Ishikawa (cell line): ENCODE results near the gene CDH24.

ENCODE experiments used
- CEBPB ChIP-seq: IDR thresholded peaks from 2 replicates; pipeline ENCODE4 v1.6.1; 2012
- CREB1 ChIP-seq: IDR thresholded peaks from 2 replicates; pipeline ENCODE4 v1.6.1; 2012; ENCODE audit warnings: low read depth
- EGR1 ChIP-seq: IDR thresholded peaks from 2 replicates; pipeline ENCODE4 v1.6.1; 2012
- EP300 ChIP-seq: IDR thresholded peaks from 2 replicates; pipeline ENCODE4 v1.6.1; 2012; ENCODE audit warnings: borderline replicate concordance
- FOXM1 ChIP-seq: IDR thresholded peaks from 2 replicates; pipeline ENCODE4 v1.6.1; 2012; ENCODE audit warnings: low read depth, borderline replicate concordance
- NFIC ChIP-seq: IDR thresholded peaks from 2 replicates; pipeline ENCODE4 v1.6.1; 2012
- RAD21 ChIP-seq: IDR thresholded peaks from 2 replicates; pipeline ENCODE4 v1.6.1; 2012; ENCODE audit warnings: low read depth
- TAF1 ChIP-seq: IDR thresholded peaks from 2 replicates; pipeline ENCODE4 v1.6.1; 2012; ENCODE audit warnings: low read depth, mild to moderate bottlenecking
- TCF12 ChIP-seq: IDR thresholded peaks from 2 replicates; pipeline ENCODE4 v1.6.1; 2012; ENCODE audit warnings: low read depth
- TEAD4 ChIP-seq: IDR thresholded peaks from 2 replicates; pipeline ENCODE4 v1.6.1; 2012
- YY1 ChIP-seq: IDR thresholded peaks from 2 replicates; pipeline ENCODE4 v1.6.1; 2012; ENCODE audit warnings: low read depth
- ZBTB7A ChIP-seq: IDR thresholded peaks from 2 replicates; pipeline ENCODE4 v1.6.1; 2012; ENCODE audit warnings: low read depth
- TF ChIP-seq, protein P1 (sequence below): IDR thresholded peaks from 2 replicates; pipeline ENCODE4 v1.6.1; 2012
- TF ChIP-seq, protein P2 (sequence below): IDR thresholded peaks from 2 replicates; pipeline ENCODE4 v1.6.1; 2012; ENCODE audit warnings: low read depth, mild to moderate bottlenecking
- TF ChIP-seq, protein P3 (sequence below): IDR thresholded peaks from 2 replicates; pipeline ENCODE4 v1.6.1; 2012

CDH24 gene

DNA sequence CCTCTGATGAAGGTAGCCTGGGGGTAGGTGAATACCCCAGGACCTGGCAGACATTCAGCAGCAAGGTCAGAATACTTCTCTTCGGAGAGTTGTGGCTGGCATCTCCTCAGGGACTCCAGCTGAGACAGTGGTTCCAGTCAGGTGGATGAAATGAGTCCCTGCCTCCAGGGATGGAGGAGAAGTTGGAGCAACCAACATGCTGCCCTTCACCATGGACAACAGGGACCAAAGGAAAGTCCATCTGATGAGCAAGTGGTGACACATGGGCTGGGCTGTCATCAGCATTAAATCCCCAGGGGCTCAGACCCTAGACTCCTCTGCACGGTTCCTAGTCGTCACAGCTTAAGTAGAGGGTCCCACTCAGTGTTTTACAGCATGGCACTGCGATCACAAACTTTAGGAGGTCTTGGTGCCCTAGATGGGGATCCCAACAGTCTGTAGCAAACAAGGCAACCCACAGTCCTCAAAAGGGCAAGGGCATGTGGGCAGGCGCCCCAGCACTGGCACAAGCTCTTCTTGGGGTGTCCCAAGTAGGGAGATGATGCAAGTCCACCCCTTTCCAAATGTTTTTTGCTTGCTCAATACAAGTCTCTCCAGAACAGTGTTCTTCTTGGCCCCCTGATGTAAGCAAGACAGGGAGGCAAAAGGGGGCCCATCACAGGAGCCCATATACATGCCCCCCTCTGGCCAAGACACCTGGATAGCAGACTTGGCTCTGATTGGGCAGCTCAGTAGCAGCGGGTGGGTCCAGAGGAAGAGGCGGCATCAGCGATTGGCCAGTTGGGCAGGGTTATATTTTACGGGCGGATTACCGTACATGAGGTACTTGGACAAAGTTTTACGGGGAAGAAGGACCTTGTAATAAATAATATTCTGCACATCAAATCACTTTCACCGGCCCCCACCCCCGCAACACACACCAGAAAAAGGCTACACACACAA lies 10.8 kb upstream of the CDH24 start:
- no peak for TF ChIP-seq TCF12
- no peak for TF ChIP-seq NFIC
- no peak for TF ChIP-seq CEBPB
- TF ChIP-seq TEAD4: no peak
- no peak for TF ChIP-seq RAD21
- TF ChIP-seq TAF1: no peak
- TF ChIP-seq, protein P1, sequence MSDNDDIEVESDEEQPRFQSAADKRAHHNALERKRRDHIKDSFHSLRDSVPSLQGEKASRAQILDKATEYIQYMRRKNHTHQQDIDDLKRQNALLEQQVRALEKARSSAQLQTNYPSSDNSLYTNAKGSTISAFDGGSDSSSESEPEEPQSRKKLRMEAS: no peak
- TF ChIP-seq, protein P2, sequence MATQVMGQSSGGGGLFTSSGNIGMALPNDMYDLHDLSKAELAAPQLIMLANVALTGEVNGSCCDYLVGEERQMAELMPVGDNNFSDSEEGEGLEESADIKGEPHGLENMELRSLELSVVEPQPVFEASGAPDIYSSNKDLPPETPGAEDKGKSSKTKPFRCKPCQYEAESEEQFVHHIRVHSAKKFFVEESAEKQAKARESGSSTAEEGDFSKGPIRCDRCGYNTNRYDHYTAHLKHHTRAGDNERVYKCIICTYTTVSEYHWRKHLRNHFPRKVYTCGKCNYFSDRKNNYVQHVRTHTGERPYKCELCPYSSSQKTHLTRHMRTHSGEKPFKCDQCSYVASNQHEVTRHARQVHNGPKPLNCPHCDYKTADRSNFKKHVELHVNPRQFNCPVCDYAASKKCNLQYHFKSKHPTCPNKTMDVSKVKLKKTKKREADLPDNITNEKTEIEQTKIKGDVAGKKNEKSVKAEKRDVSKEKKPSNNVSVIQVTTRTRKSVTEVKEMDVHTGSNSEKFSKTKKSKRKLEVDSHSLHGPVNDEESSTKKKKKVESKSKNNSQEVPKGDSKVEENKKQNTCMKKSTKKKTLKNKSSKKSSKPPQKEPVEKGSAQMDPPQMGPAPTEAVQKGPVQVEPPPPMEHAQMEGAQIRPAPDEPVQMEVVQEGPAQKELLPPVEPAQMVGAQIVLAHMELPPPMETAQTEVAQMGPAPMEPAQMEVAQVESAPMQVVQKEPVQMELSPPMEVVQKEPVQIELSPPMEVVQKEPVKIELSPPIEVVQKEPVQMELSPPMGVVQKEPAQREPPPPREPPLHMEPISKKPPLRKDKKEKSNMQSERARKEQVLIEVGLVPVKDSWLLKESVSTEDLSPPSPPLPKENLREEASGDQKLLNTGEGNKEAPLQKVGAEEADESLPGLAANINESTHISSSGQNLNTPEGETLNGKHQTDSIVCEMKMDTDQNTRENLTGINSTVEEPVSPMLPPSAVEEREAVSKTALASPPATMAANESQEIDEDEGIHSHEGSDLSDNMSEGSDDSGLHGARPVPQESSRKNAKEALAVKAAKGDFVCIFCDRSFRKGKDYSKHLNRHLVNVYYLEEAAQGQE: no peak
- no peak for TF ChIP-seq YY1
- TF ChIP-seq EGR1: no peak
- no peak for TF ChIP-seq FOXM1

DNA sequence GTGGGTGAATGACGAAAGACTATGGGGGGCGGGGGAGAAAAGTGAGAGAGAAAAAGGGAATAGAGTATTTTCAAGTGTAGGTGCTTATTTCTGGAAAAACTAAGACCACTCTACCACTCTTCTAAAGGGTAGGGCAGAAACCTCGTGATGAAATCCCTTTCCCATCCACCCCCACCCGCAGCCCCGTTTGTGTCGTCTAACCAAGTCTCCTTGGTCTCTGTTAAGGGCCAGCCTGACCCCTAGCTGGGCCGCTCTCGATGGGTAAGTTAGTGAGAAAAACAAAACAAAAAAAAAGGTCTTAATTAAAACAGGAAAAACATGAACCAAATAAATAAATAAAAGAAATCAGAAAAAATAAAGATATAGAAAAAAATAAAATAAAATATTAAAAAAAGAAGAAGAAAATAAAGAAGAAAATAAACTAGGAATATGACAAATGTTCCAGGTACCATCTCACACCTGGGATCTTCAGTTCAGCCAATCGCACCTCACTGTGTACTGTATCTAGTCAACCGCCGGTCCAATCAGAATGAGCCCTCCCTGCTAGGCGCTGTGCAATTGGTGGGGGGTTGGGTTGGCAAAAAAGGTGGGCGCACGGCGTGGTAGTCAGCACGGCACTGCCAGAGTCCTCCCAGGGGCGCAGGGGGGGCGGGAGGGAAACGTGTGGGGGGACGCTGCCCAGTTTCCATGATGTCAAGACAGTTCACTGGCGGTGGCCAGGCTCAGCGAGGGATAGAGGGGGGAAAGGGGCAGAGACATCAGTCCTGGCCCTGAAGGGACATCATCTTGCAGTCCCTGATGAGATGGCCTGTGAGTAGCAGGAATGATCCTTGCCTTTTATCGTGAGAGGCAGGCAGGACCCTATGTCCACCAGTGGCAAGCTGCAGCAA lies 9.8 kb upstream of the CDH24 start:
- TF ChIP-seq EGR1 (no peak), TAF1 (no peak), NFIC (no peak), FOXM1 (no peak), ZBTB7A (no peak), CREB1 (no peak), RAD21 (no peak), EP300 (no peak), TCF12 (no peak), CEBPB (no peak), YY1 (no peak), TEAD4 (no peak)
- TF ChIP-seq, protein P3, sequence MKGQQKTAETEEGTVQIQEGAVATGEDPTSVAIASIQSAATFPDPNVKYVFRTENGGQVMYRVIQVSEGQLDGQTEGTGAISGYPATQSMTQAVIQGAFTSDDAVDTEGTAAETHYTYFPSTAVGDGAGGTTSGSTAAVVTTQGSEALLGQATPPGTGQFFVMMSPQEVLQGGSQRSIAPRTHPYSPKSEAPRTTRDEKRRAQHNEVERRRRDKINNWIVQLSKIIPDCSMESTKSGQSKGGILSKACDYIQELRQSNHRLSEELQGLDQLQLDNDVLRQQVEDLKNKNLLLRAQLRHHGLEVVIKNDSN: no peak
- TF ChIP-seq, protein P1: no peak
- TF ChIP-seq, protein P2: no peak

DNA sequence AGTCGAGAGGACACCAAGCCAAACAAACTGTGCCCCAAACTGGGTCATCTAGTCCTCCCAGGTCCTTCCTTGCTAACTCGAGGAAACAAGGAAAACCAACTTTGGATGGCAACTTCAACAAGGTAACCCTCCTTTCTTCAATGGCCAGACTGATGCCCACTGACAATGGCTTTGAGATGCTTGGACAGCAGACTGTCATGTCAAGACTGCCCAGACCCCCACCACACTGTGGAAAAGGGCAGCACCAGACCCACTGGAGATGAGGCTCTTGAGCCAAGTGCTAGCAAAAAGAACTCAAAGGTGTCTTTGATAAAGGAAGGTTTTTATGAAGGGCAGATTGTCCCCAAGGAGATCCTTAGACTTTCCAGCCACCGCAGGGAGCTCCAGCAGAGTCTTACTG lies 9.0 kb upstream of the CDH24 start:
- TF ChIP-seq, protein P3: no peak
- no peak for TF ChIP-seq NFIC
- TF ChIP-seq YY1: no peak
- TF ChIP-seq ZBTB7A: no peak
- TF ChIP-seq EP300: no peak
- TF ChIP-seq RAD21: no peak
- no peak for TF ChIP-seq CREB1
- no peak for TF ChIP-seq TCF12
- TF ChIP-seq, protein P1: no peak
- no peak for TF ChIP-seq CEBPB
- TF ChIP-seq, protein P2: no peak
- no peak for TF ChIP-seq TEAD4
- TF ChIP-seq TAF1: no peak
